ENCODE data around the gene TM2D3. TPM values are rescaled to one million over a fixed set of nuclear protein-coding genes. Genes with fewer than 3 reads are reported as not detected.
A peak's percentile ranks its signal among the peaks of the same experiment; 100 is the strongest.

TM2D3 gene
- total RNA-seq, 1 experiment from 2014 or later = 23.1 TPM

GRCh38 chr15:101667881-101668280 is 15.7 kb upstream of the TM2D3 start:
- Mint-ChIP-seq H3K36me3 (peaks cover 11% of the 10 kb centered on the region), H3K9me3 (peaks cover 13% of the 10 kb centered on the region), H3K27ac (no peak overlapping the region), H3K4me3 (no peak overlapping the region), H3K27me3 (ENCODE audit: low read depth) (no peaks in the 10 kb centered on the region), H3K4me1 (peaks cover 5% of the 10 kb centered on the region)
- DNase-seq (ENCODE audit: low spot score) (no peak), ATAC-seq (no peak)
- ChIA-PET POLR2A (no interaction called here), CTCF (no interaction called here)
- TF ChIP-seq ZNF532 (CRISPR knock-in tag; IDR thresholded peaks at IDR 0.05; ENCODE audit: borderline replicate concordance) = no peak
- TF ChIP-seq ZBTB21 (CRISPR knock-in tag; IDR thresholded peaks at IDR 0.05; ENCODE audit: borderline replicate concordance) = no peak
- no peak for TF ChIP-seq NR1H2 (CRISPR knock-in tag; IDR thresholded peaks at IDR 0.05)

- TF ChIP-seq ZNF281 (CRISPR knock-in tag; IDR thresholded peaks at IDR 0.05) (no peak), ZNF671 (CRISPR knock-in tag; IDR thresholded peaks at IDR 0.05) (no peak), NFATC4 (CRISPR knock-in tag; IDR thresholded peaks at IDR 0.05) (no peak), NR2C2 (CRISPR knock-in tag; IDR thresholded peaks at IDR 0.05) (no peak), USF2 (CRISPR knock-in tag; IDR thresholded peaks at IDR 0.05) (no peak), JAZF1 (CRISPR knock-in tag; IDR thresholded peaks at IDR 0.05) (no peak), KAT7 (CRISPR knock-in tag; IDR thresholded peaks at IDR 0.05; ENCODE audit: borderline replicate concordance) (no peak), PREB (CRISPR knock-in tag; IDR thresholded peaks at IDR 0.05; ENCODE audit: borderline replicate concordance) (no peak), CBFB (CRISPR knock-in tag; IDR thresholded peaks at IDR 0.05; ENCODE audit: low read depth) (no peak)
- peaks cover 13% of the 10 kb centered on the region for H3K9me3 Mint-ChIP-seq
- ATAC-seq = peak; percentile 84
- H3K27ac Mint-ChIP-seq = no peak overlapping the region
- peaks cover 7% of the 10 kb centered on the region for H3K4me1 Mint-ChIP-seq
- ChIA-PET POLR2A (no interaction called here), CTCF (interaction anchor here (1.1 to 1.3 kb wide), 2 partner anchors 9 to 23 kb away, joined by 3 read pairs; no protein-coding TSS in a partner anchor)
- no peak overlapping the region for H3K4me3 Mint-ChIP-seq
- H3K27me3 Mint-ChIP-seq (ENCODE audit: low read depth) = no peaks in the 10 kb centered on the region
- no peak for DNase-seq (ENCODE audit: low spot score)
- H3K36me3 Mint-ChIP-seq = peaks cover 11% of the 10 kb centered on the region
Observed at GRCh38 chr15:101664303-101664913, 12.2 kb upstream of the TM2D3 start.

- no peak for ATAC-seq
- Mint-ChIP-seq H3K27ac (no peak overlapping the region), H3K27me3 (ENCODE audit: low read depth) (no peaks in the 10 kb centered on the region), H3K9me3 (peaks cover 7% of the 10 kb centered on the region), H3K4me3 (no peak overlapping the region), H3K4me1 (peaks cover 9% of the 10 kb centered on the region), H3K36me3 (peaks cover 5% of the 10 kb centered on the region)
- DNase-seq (ENCODE audit: low spot score) = no peak
- TF ChIP-seq ATF2 (CRISPR knock-in tag; IDR thresholded peaks at IDR 0.05; ENCODE audit: borderline replicate concordance, low read depth) (no peak), MAX (CRISPR knock-in tag; IDR thresholded peaks at IDR 0.05) (no peak), ELF4 (CRISPR knock-in tag; IDR thresholded peaks at IDR 0.05; ENCODE audit: low read depth) (no peak), RORB (CRISPR knock-in tag; IDR thresholded peaks at IDR 0.05) (no peak), ZNF121 (CRISPR knock-in tag; IDR thresholded peaks at IDR 0.05) (no peak)
- CTCF ChIA-PET = interaction anchor here (1.1 kb wide), 1 partner anchor 341 kb away, joined by 3 read pairs; no protein-coding TSS in a partner anchor
- POLR2A ChIA-PET = no interaction called here
Observed at GRCh38 chr15:101662203-101662602, 10.0 kb upstream of the TM2D3 start.

Measured in WTC11 (cell line).